AG09319 (cell line): Measurements from ENCODE around the gene MRPL36.

Experiments used
- DNase-seq: peaks from one replicate; pipeline ENCODE4 v3.0.0-alpha.2; 2010; ENCODE audit warnings: low read depth; ENCODE audit errors: extremely low read depth
- TF ChIP-seq, protein P1 (sequence below): IDR thresholded peaks from 2 replicates; pipeline ENCODE4 v1.5.1; 2011; ENCODE audit warnings: low read depth, mild to moderate bottlenecking, inconsistent platforms, low read length, moderate library complexity

Gene MRPL36

DNA sequence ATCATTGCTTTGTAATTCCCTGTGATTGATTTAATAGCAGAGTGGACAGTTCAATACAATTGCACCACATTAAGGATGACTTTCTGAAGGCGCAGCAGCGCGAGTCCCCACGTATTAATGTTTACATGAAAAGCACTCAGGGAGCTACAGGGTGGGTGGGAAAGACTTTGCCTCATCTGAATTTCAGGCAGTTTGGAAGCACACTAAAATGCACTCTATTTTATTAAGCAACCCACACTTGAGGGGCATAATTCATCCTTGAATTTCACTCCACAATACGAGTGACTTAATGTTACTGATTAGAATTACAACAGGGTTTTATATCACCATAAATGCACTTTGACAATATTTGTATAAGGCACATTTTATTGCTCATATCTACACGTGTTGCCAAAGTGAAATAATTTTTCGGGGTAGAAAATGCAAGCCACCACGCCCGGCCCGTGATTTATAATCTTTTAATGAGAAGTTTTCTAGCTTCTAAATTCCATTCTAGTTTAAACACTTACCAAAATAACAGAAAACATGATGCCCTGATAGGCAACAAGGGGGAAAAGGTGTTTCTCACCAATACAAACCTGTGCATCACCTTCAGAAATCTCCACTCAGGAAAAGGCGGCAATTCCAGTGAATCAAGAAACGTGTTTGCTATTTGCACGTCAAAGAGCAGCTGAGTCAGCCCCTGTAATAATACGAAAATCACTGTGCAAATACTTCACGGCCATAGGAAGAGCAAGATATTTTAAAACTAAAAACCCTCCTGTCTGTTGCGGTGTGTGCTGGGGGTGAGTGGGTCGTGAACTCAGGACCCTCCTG, 42.6 kb upstream of the MRPL36 start:
- TF ChIP-seq, protein P1, sequence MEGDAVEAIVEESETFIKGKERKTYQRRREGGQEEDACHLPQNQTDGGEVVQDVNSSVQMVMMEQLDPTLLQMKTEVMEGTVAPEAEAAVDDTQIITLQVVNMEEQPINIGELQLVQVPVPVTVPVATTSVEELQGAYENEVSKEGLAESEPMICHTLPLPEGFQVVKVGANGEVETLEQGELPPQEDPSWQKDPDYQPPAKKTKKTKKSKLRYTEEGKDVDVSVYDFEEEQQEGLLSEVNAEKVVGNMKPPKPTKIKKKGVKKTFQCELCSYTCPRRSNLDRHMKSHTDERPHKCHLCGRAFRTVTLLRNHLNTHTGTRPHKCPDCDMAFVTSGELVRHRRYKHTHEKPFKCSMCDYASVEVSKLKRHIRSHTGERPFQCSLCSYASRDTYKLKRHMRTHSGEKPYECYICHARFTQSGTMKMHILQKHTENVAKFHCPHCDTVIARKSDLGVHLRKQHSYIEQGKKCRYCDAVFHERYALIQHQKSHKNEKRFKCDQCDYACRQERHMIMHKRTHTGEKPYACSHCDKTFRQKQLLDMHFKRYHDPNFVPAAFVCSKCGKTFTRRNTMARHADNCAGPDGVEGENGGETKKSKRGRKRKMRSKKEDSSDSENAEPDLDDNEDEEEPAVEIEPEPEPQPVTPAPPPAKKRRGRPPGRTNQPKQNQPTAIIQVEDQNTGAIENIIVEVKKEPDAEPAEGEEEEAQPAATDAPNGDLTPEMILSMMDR, result no peak
- DNase-seq, result no peak

DNA sequence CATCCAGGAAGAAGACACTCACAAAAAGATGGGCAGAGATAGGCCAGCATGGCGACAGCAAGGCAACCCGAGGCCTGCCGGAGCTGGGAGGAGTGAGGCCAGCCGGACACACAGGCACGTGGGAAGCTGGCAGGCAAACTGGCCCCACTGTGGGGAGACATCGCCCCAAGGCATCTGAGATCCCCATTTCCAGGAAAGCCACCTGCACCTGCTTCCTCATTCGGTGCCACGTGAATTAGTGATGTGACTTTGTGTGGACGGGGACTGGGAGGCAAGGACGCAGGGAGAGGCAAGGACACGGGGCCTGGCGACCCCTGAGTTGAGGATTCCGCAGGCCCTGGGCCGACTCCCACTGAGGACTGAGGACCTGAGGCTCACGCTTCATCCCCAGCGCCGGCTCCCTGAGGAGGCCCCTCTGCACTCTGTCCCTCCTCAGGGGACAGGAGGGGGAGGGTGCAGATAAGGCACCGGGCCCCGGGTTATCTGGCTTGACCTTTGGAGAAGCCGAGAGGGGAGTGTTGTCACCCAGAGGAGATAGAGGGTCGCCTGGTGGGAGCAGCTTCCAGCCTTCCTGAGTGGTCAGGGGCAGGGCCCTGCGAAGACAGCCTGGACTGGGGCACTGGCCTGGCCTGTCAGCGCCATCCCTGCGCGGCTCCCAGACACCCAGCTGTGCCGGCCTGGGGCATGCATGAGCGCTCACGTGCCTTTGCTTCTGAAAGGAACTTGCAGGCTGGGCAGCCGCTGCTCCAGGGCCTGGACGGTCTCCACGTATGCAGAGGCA, 41.3 kb upstream of the MRPL36 start:
- DNase-seq, result no peak
- TF ChIP-seq, protein P1, result no peak

DNA sequence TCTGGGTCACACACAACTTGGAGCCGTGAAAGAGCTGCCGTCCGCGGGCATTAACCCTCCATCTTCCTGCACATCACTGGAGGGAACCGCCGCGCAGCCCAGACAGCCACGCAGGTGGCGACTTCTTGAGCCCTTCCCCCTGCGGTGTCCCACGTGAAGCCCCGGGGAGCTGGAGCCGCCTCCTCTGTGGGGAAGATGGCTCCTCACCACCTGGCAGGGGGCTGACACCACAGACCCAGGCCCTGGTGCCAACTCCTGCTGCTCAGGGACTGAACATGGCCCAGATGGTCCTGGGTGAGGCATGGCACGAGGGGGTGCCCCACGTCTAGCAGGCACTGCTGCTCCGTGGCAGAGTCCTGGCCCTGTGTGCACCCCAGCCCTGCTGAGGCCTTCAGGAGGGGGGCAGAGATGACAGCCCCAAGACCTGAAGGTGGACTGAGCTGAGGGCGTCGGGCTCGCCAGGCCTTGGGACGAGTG, 40.5 kb upstream of the MRPL36 start:
- TF ChIP-seq, protein P1, result no peak

DNA sequence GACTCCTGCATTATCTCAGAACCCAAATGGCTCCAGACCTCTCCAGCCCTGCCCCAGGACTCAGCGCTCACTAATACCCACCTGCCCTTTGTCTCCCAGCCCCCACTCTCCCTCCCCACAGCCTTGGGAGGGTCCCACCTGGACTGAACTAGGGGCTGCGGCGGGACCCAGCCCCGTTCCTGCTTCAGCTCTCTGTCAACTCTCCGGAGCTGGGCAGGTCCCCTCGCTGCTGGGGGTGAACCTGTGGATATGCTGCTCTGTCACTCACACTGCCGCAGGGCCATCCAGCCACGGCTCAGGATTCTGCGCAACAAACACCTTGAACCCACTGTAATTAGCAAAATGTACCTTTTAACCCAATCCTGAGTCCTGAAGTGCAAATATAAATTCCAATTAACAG, 38.4 kb upstream of the MRPL36 start:
- TF ChIP-seq, protein P1, result no peak
- DNase-seq, result no peak

More for the DNA sequence above, 40.5 kb upstream of the MRPL36 start:
- DNase-seq, result no peak

DNA sequence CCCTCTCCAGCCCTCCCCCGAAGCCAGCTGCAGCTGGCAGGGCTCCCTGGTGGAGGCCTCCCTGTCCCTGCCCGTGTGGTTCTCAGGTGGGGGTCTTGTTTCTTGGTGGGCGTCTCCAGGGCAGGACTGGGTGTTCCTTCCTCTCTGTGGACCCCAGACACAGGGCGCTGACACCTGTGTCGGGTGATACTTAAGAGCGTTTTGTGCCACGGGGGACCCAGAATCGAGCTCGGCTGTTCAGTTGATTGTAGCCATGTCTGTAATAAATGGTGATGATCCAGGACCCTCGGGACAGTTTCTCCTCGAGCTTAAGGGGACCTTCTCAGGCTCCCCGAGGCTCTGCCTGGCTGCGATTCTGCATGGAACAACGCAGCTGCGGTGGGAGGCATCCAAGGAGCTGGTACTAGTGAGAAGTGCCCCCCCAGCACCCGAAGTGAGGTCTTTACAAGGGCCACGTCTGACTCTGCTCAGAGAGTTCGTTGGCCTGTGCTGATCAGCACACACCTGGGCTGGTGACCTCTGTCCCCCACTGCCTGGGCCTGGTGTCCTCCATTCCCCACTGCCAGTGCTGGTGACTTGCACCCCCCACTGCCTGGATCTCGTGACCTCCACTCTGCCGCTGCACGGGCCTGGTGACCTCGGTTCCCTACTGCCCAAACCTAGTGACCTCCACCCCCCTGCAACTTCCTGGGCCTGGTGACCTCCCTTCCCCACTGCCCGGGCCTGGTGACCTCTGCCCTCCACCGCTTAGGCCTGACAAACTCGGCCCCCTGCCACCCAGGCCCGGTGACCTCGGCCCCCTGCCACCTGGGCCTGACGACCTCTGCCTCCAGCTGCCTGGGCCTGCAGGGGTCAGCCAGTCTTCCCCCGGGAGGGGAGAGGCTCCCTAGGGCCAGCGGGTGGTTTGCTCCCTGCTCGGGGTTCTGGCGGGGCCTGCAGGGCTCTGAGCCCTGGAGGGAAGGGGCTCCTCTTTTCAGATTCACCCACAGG, 37.5 kb upstream of the MRPL36 start:
- DNase-seq, result no peak
- TF ChIP-seq, protein P1, result no peak

DNA sequence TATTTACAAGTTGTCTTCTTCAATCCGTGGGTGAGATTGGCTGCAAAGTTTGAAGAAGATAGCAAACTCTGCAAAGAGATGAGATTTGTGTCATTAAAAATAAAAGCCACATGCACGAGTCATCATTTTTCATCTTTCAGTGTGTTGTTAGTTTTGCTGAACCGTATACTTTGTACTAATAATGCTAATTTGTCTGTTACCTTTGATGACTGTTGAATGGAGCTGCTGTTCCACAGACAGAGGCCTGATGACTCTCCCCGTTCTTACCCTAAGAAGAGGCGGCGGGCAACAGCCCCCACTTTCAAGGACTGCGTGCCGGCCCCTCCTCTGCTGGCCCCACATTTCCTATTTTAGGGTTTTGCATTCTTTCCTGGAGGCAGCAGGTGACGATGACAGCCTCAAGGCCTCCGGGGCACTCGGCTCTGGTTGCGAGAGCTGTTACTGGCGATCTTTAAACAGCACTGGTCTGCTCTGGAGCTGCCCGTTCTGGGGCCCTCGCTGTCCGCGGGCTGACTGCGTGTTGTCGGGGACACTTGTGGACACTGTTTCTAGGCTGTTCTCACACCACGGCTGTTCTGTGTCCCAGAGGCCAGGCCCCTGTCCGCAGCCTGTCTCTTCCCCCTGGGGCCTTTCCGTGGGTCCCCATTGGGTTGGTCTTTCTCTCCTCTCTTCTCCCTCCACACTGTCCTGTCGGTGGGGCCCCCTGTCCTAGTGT, 36.7 kb upstream of the MRPL36 start:
- TF ChIP-seq, protein P1, result no peak
- DNase-seq, result no peak
